ENCODE data around the gene CEP72. TPM values are rescaled to one million over a fixed set of nuclear protein-coding genes. Genes with fewer than 3 reads are reported as not detected.

The CEP72 gene
- total RNA-seq, 4 donors from 2014 or later = 3.3 to 6.6 (median 5.0) TPM

DNA sequence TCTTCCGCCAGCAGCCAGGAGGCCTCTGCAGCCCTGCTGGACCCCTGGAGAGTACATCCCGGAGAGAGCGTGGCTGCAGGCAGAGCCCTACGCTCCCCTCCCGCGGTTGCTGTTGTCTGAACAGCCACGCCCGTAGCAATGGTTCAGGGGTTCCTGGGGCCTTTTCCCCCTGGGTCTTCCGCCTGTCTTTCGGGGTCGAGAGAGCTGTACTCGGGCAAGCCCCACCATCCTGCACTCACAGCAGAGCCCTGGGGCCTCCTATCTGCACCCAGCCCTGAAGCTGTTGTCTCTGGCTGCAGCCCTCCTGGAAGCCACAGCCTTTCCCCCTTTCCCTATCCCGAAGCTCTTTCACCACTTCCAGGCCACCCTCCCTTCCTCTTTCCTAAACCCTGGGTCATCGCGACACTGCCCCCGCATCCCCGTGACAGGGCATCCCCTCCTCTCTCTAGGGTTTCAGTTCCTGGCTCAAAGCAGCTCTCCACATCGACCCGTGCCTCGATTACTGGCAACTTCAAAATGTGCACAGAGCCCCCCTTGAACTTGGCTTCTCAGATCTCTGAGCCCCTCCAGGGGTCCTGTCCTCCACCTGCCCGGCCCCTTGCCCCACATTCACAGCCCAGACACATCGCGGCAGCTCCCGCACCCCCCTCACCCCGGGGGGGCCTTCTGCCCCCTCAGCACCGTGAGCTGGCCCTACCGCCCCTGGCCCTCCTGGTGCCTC lies 43.9 kb upstream of the CEP72 start:
- Histone ChIP-seq H3K36me3 (no peaks in the 10 kb centered on the region), H3K9me3 (peaks cover 0 to 11% (median 0%) of the 10 kb centered on the region in 4 donors), H3K27ac (no peak overlapping the region), H3K4me3 (no peak overlapping the region), H3K27me3 (peaks cover 0 to 26% of the 10 kb centered on the region in 2 donors), H3K4me1 (no peaks in the 10 kb centered on the region)
- WGBS, 2 donors = 74% methylated on average over 26 of the region's 27 CpGs
- TF ChIP-seq, protein P1, sequence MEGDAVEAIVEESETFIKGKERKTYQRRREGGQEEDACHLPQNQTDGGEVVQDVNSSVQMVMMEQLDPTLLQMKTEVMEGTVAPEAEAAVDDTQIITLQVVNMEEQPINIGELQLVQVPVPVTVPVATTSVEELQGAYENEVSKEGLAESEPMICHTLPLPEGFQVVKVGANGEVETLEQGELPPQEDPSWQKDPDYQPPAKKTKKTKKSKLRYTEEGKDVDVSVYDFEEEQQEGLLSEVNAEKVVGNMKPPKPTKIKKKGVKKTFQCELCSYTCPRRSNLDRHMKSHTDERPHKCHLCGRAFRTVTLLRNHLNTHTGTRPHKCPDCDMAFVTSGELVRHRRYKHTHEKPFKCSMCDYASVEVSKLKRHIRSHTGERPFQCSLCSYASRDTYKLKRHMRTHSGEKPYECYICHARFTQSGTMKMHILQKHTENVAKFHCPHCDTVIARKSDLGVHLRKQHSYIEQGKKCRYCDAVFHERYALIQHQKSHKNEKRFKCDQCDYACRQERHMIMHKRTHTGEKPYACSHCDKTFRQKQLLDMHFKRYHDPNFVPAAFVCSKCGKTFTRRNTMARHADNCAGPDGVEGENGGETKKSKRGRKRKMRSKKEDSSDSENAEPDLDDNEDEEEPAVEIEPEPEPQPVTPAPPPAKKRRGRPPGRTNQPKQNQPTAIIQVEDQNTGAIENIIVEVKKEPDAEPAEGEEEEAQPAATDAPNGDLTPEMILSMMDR (IDR thresholded peaks at IDR 0.05) = no peak
- no peak for TF ChIP-seq POLR2A (IDR thresholded peaks at IDR 0.05)
- no peak for TF ChIP-seq EP300 (IDR thresholded peaks at IDR 0.05)
- no peak for DNase-seq (ENCODE audit: low spot score in 2 of 2)

DNA sequence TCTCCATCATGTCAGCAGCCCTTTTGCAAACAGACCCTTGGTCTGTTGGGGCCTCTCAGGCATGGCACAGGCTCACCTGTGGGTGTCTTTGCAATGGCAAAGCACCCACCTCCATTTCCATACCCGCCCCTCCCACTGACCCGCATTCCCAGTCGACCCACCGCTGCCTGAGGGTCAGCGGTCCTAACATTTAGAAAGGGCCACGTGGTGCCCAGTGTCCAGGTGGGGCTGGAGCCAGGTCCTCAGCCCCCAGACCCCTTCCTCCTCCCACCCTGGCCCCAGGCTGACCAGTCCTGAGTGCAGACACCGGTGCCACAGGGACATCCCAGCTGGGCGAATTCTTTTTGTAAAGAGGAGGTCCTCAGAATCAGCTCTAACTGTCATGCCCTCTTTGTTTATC lies 43.3 kb upstream of the CEP72 start:
- no peak for TF ChIP-seq EP300 (IDR thresholded peaks at IDR 0.05)
- Histone ChIP-seq H3K4me1 (no peaks in the 10 kb centered on the region), H3K9me3 (peaks cover 0 to 11% (median 0%) of the 10 kb centered on the region in 4 donors), H3K36me3 (no peaks in the 10 kb centered on the region), H3K27me3 (peaks cover 0 to 26% of the 10 kb centered on the region in 2 donors), H3K4me3 (no peak overlapping the region), H3K27ac (no peak overlapping the region)
- no peak for DNase-seq (ENCODE audit: low spot score in 2 of 2)
- 85 to 91% methylated on average over 8 of the region's 8 CpGs for WGBS, 2 donors

DNA sequence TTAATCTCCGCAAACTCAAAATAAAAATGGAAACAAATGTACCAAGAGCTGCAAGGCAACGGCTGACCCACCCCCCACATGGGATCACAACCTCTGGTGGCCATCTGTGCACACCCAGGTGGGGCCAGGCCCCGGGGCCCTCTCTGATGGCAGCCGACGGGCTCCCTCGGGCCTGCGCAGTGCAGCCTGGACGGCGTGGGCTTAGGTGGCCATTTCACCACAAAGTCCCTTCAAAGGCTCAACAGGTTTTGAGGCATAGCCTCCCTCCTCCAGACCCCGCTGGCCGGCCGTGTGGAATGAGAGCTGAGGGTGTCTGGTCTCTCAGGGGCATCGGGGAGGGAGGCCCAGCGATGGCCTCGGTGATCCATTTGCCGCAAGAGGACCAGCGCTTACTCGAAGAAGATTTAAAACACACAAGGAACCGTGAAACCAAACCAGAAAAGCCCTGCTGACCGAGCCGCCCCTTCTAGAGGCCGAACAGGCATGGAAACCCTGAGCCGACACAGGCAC lies 42.7 kb upstream of the CEP72 start:
- H3K9me3 ChIP-seq = peaks cover 0 to 11% (median 0%) of the 10 kb centered on the region in 4 donors
- H3K27me3 ChIP-seq = peaks cover 0 to 25% of the 10 kb centered on the region in 2 donors
- H3K4me1 ChIP-seq = no peaks in the 10 kb centered on the region
- no peak overlapping the region for H3K27ac ChIP-seq
- no peak overlapping the region for H3K4me3 ChIP-seq
- TF ChIP-seq, protein P1 (IDR thresholded peaks at IDR 0.05) = no peak
- no peak for TF ChIP-seq POLR2A (IDR thresholded peaks at IDR 0.05)
- no peak for TF ChIP-seq EP300 (IDR thresholded peaks at IDR 0.05)
- H3K36me3 ChIP-seq = no peaks in the 10 kb centered on the region
- WGBS, 2 donors = 86 to 89% methylated on average over 20 to 23 of the region's 23 CpGs
- no peak for DNase-seq (ENCODE audit: low spot score in 2 of 2)

DNA sequence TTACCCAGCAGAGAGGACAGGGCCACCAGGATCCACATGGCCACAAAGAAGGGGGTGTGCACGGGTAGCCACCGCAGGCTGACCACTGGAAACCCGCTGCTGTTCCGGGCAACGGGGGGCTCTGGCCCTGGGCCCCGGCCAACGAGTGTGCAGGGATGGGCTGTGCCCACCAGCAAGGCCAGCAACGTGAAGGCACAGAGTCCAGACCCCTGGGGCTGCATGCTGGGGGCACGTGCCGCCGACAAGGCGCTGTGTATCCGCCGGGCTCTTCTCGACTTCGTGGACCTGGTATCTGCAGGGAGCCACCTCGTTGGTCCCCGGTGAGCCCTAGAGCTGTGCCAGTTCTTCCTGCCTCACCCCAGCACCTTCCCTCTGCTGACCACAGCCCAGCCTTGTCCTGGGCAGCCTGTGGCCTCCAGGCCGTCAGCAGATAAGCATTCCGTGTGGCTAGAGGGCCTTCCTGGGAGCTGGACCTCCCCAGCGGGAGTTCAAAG lies 42.2 kb upstream of the CEP72 start:
- no peak for DNase-seq (ENCODE audit: low spot score in 2 of 2)
- no peak overlapping the region for H3K27ac ChIP-seq
- peaks cover 0 to 11% (median 0%) of the 10 kb centered on the region in 4 donors for H3K9me3 ChIP-seq
- H3K4me3 ChIP-seq = no peak overlapping the region
- TF ChIP-seq POLR2A (IDR thresholded peaks at IDR 0.05) = no peak
- no peak for TF ChIP-seq EP300 (IDR thresholded peaks at IDR 0.05)
- TF ChIP-seq, protein P1 (IDR thresholded peaks at IDR 0.05) = no peak
- WGBS, 2 donors = 85 to 87% methylated on average over 12 to 21 of the region's 21 CpGs
- H3K27me3 ChIP-seq = peaks cover 0 to 24% of the 10 kb centered on the region in 2 donors
- H3K4me1 ChIP-seq = no peaks in the 10 kb centered on the region
- H3K36me3 ChIP-seq = no peaks in the 10 kb centered on the region

DNA sequence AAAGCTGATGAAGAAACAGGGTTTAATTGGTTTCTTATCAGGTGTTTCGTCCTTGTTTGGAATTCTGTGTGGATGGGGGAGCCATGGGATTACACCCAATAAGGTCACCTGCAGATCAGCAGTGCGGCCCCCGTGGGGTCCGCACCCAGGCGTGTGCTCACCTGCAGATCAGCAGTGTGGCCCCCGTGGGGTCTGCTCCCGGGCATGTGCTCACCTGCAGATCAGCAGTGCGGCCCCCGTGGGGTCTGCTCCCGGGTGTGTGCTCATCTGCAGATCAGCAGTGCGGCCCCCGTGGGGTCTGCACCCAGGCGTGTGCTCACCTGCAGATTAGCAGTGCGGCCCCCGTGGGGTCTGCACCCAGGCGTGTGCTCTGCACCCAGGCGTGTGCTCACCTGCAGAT lies 41.7 kb upstream of the CEP72 start:
- no peak for DNase-seq (ENCODE audit: low spot score in 2 of 2)
- TF ChIP-seq EP300 (IDR thresholded peaks at IDR 0.05) (no peak), POLR2A (IDR thresholded peaks at IDR 0.05) (no peak)
- TF ChIP-seq, protein P1 (IDR thresholded peaks at IDR 0.05) = no peak
- peaks cover 0 to 24% of the 10 kb centered on the region in 2 donors for H3K27me3 ChIP-seq

More for the DNA sequence above, 41.7 kb upstream of the CEP72 start:
- Histone ChIP-seq H3K9me3 (peaks cover 0 to 14% (median 0%) of the 10 kb centered on the region in 4 donors), H3K4me3 (no peak overlapping the region), H3K27ac (no peak overlapping the region), H3K4me1 (no peaks in the 10 kb centered on the region), H3K36me3 (no peaks in the 10 kb centered on the region)
- 87 to 95% methylated on average over 14 to 16 of the region's 17 CpGs for WGBS, 2 donors
